PC-9 (cell line): ENCODE data around the gene PLCH2. TPM values are rescaled to one million over a fixed set of nuclear protein-coding genes. Genes with fewer than 3 reads are reported as not detected.

Experiments
- BruUV-seq: library from RNA; stranded (reverse); fragments of 400-500 nt; replicated peaks from 2 replicates; lab custom pipeline; 2021; lab: Mats Ljungman, UMichigan
- CTCF ChIA-PET: fragments of 300-600 bp; sonication (Branson Sonifier 250); formaldehyde crosslinking; loops from one replicate; lab custom pipeline; 2022; ENCODE audit warnings: antibody characterized with exemption; lab: Charles Lee
- POLR2A ChIA-PET: fragments of 300-600 bp; sonication (Branson Sonifier 250); formaldehyde crosslinking; loops from one replicate; lab custom pipeline; 2022; ENCODE audit warnings: antibody characterized with exemption; ENCODE audit not compliant: unreplicated experiment; lab: Charles Lee
- DNase-seq, 2 experiments: peaks; one replicate each; pipeline versions ENCODE4 v3.0.0 to v3.0.0-alpha.2; 2015 to 2022; ENCODE audit warnings: mixed read lengths in 1 of 2
- H2AFZ ChIP-seq: fragments of 200-600 bp; sonication (generic); 2 replicates; pipeline ENCODE4 v1.8.1; 2017; ENCODE audit warnings: antibody characterized with exemption
- H3F3A ChIP-seq: fragments of 200-600 bp; sonication (generic); 2 replicates; pipeline ENCODE4 v1.8.1; 2017; ENCODE audit warnings: antibody characterized with exemption, mild to moderate bottlenecking, low read depth; ENCODE audit not compliant: insufficient read depth
- H3K27ac ChIP-seq: fragments of 200-600 bp; sonication (generic); 2 replicates; pipeline ENCODE4 v1.6.1; 2016; ENCODE audit warnings: mixed run types
- H3K27me3 ChIP-seq: fragments of 200-600 bp; sonication (generic); 2 replicates; pipeline ENCODE4 v1.6.1; 2016; ENCODE audit warnings: low read depth, mixed run types; ENCODE audit not compliant: insufficient read depth
- H3K36me3 ChIP-seq: fragments of 200-600 bp; sonication (generic); 2 replicates; pipeline ENCODE4 v1.6.1; 2016; ENCODE audit warnings: low read depth, mixed run types
- H3K4me1 ChIP-seq: fragments of 200-600 bp; sonication (generic); replicated peaks from 2 replicates; pipeline ENCODE4 v1.6.1; 2016; ENCODE audit warnings: mixed run types; ENCODE audit not compliant: insufficient read depth
- H3K4me2 ChIP-seq: fragments of 200-600 bp; sonication (generic); 2 replicates; pipeline ENCODE4 v1.6.1; 2017; ENCODE audit warnings: mixed run types
- H3K4me3 ChIP-seq: fragments of 200-600 bp; sonication (generic); 2 replicates; pipeline ENCODE4 v1.6.1; 2016; ENCODE audit warnings: mixed run types
- H3K79me2 ChIP-seq: fragments of 200-600 bp; sonication (generic); 2 replicates; pipeline ENCODE4 v1.6.1; 2017; ENCODE audit warnings: low read depth, mixed run types
- H3K9me2 ChIP-seq: fragments of 200-600 bp; sonication (generic); 2 replicates; pipeline ENCODE4 v1.8.1; 2017; ENCODE audit warnings: mild to moderate bottlenecking; ENCODE audit not compliant: insufficient read depth
- H3K9me3 ChIP-seq: fragments of 200-600 bp; sonication (generic); 2 replicates; pipeline ENCODE4 v1.8.1; 2016; ENCODE audit warnings: low read depth; ENCODE audit not compliant: insufficient read depth
- H4K20me1 ChIP-seq: fragments of 200-600 bp; sonication (generic); 2 replicates; pipeline ENCODE4 v1.8.1; 2017; ENCODE audit not compliant: insufficient read depth
- CTCF ChIP-seq: fragments of 200-600 bp; sonication (generic); conservative IDR thresholded peaks from 2 replicates; pipeline ENCODE4 v1.6.1; 2017; ENCODE audit warnings: mixed run types, antibody characterized with exemption, mild to moderate bottlenecking, moderate library complexity
- EZH2 ChIP-seq: fragments of 200-600 bp; sonication (generic); IDR thresholded peaks from 2 replicates; pipeline ENCODE4 v1.8.0; 2017; ENCODE audit warnings: antibody characterized with exemption, low read depth
- intact Hi-C: fragments of 100-400 bp; cut with micrococcal nuclease; formaldehyde crosslinking; loops from one replicate; pipeline ENCODE4 v1.10.0; 2022; ENCODE audit not compliant: unreplicated experiment
- total RNA-seq: library from RNA; stranded (reverse); gene quantifications from 2 replicates; pipeline ENCODE4 v1.2.3, GENCODE V29; 2021

The PLCH2 gene
- total RNA-seq, 1 experiment from 2014 or later, result 0.98 TPM

- Histone ChIP-seq H3K9me2 (no peaks in the 10 kb centered on the region), H3K27ac (no peak overlapping the region), H3K4me2 (no peak overlapping the region), H3K4me3 (no peak overlapping the region), H3K9me3 (no peaks in the 10 kb centered on the region), H3K79me2 (no peaks in the 10 kb centered on the region), H3K36me3 (no peaks in the 10 kb centered on the region), H4K20me1 (no peaks in the 10 kb centered on the region), H3F3A (no peaks in the 10 kb centered on the region), H3K4me1 (no peaks in the 10 kb centered on the region), H2AFZ (no peak overlapping the region), H3K27me3 (peaks cover 46% of the 10 kb centered on the region; the same call in 1 of the 2 replicates)
- intact Hi-C loops, result no loop called here
- TF ChIP-seq CTCF (no peak), EZH2 (no peak)
- BruUV-seq, result no TSS peak
- ChIA-PET CTCF (no interaction called here), POLR2A (no interaction called here)
- DNase-seq, result no peak
Measured at GRCh38 chr1:2477791-2478499, 1.9 kb downstream of the PLCH2 start.

GRCh38 chr1:2479186-2479585, 3.1 kb downstream of the PLCH2 start:
- Histone ChIP-seq H2AFZ (no peak overlapping the region), H3K9me2 (no peaks in the 10 kb centered on the region), H3K36me3 (no peaks in the 10 kb centered on the region), H3K27me3 (peaks cover 37% of the 10 kb centered on the region; the same call in 1 of the 2 replicates), H3K4me3 (no peak overlapping the region), H3K27ac (no peak overlapping the region), H4K20me1 (no peaks in the 10 kb centered on the region), H3K4me2 (no peak overlapping the region), H3F3A (no peaks in the 10 kb centered on the region), H3K79me2 (no peaks in the 10 kb centered on the region), H3K4me1 (no peaks in the 10 kb centered on the region), H3K9me3 (no peaks in the 10 kb centered on the region)
- TF ChIP-seq CTCF, result no peak
- TF ChIP-seq EZH2, result no peak
- ChIA-PET POLR2A (no interaction called here), CTCF (no interaction called here)
- intact Hi-C loops, result no loop called here
- no TSS peak for BruUV-seq
- DNase-seq, result no peak

GRCh38 chr1:2479618-2480017, 3.5 kb downstream of the PLCH2 start:
- H3K4me2 ChIP-seq, result no peak overlapping the region
- no peaks in the 10 kb centered on the region for H3K36me3 ChIP-seq
- H3K27me3 ChIP-seq, result peaks cover 37% of the 10 kb centered on the region; the same call in 1 of the 2 replicates
- no peaks in the 10 kb centered on the region for H3K79me2 ChIP-seq
- no peaks in the 10 kb centered on the region for H3K9me3 ChIP-seq
- DNase-seq, result no peak
- BruUV-seq, result no TSS peak
- H2AFZ ChIP-seq, result no peak overlapping the region
- intact Hi-C loops, result no loop called here
- H3K9me2 ChIP-seq, result no peaks in the 10 kb centered on the region
- H4K20me1 ChIP-seq, result no peaks in the 10 kb centered on the region
- H3K4me3 ChIP-seq, result no peak overlapping the region
- no peak overlapping the region for H3K27ac ChIP-seq
- CTCF ChIA-PET, result no interaction called here
- TF ChIP-seq CTCF (no peak), EZH2 (no peak)
- H3F3A ChIP-seq, result no peaks in the 10 kb centered on the region
- POLR2A ChIA-PET, result interaction anchor here (0.6 kb wide), 1 partner anchor 281 kb away, joined by 4 read pairs; no protein-coding TSS in a partner anchor
- no peaks in the 10 kb centered on the region for H3K4me1 ChIP-seq
